ENCODE measurements around the gene LRCH4.

GRCh38 chr7:100609958-100610357, 24.0 kb upstream of the LRCH4 start:
- TF ChIP-seq POLR2A (IDR thresholded peaks at IDR 0.05; ENCODE audit: low read length) (no peak), GATA1 (IDR thresholded peaks at IDR 0.05; ENCODE audit: low read depth, low read length) (no peak)
